Caco-2 (cell line): ENCODE data around the gene BCL3. TPM values are rescaled to one million over a fixed set of nuclear protein-coding genes. Genes with fewer than 3 reads are reported as not detected.
"Not testable (repeated sequence)": the region's sequence is repeated elsewhere in the genome, so short reads cannot be mapped to it uniquely, and the experiment has no call there.

Source experiments
- BruUV-seq: library from RNA; stranded (reverse); fragments of 400-500 nt; replicated peaks from 2 replicates; lab custom pipeline; 2021; lab: Mats Ljungman, UMichigan
- CTCF ChIA-PET: fragments of 300-600 bp; sonication (Branson Sonifier 250); formaldehyde crosslinking; loops from one replicate; lab custom pipeline; 2022; ENCODE audit warnings: antibody characterized with exemption; lab: Charles Lee
- POLR2A ChIA-PET: fragments of 300-600 bp; sonication (Branson Sonifier 250); formaldehyde crosslinking; loops from one replicate; lab custom pipeline; 2022; ENCODE audit warnings: antibody characterized with exemption; lab: Charles Lee
- DNase-seq, 2 experiments: peaks; one replicate each; pipeline versions ENCODE4 v3.0.0 to v3.0.0-alpha.2; 2020 to 2022
- H3K27me3 ChIP-seq: replicated peaks from 2 replicates; pipeline ENCODE4 v1.6.0; 2011; ENCODE audit warnings: low read length; ENCODE audit not compliant: control insufficient read depth, insufficient read depth
- H3K36me3 ChIP-seq: 2 replicates; pipeline ENCODE4 v1.5.1; 2011; ENCODE audit warnings: low read length; ENCODE audit not compliant: control insufficient read depth, insufficient read depth
- H3K4me1 ChIP-seq: fragments of 250-450 bp; sonication (Bioruptor Pico); 2 replicates; pipeline ENCODE4 v1.5.1; 2020; ENCODE audit warnings: mild to moderate bottlenecking
- H3K4me3 ChIP-seq: 2 replicates; pipeline ENCODE4 v1.5.1; 2011; ENCODE audit warnings: low read depth, mild to moderate bottlenecking, control low read depth, low read length
- H3K9me3 ChIP-seq: fragments of 250-450 bp; sonication (Bioruptor Pico); 2 replicates; pipeline ENCODE4 v1.5.1; 2020; ENCODE audit warnings: mild to moderate bottlenecking, moderate library complexity
- H3K27ac Mint-ChIP-seq: one replicate; pipeline ENCODE4 v1.8.0; 2022; ENCODE audit warnings: mixed read lengths; ENCODE audit not compliant: unreplicated experiment
- H3K27me3 Mint-ChIP-seq: one replicate; pipeline ENCODE4 v1.8.0; 2022; ENCODE audit warnings: mixed read lengths; ENCODE audit not compliant: insufficient read depth, unreplicated experiment
- H3K36me3 Mint-ChIP-seq: one replicate; pipeline ENCODE4 v1.8.0; 2022; ENCODE audit warnings: mild to moderate bottlenecking, mixed read lengths; ENCODE audit not compliant: insufficient read depth, unreplicated experiment
- H3K4me1 Mint-ChIP-seq: one replicate; pipeline ENCODE4 v1.8.0; 2022; ENCODE audit warnings: low read depth, mixed read lengths; ENCODE audit not compliant: unreplicated experiment
- H3K4me3 Mint-ChIP-seq: one replicate; pipeline ENCODE4 v1.8.0; 2022; ENCODE audit warnings: mild to moderate bottlenecking, moderate library complexity, mixed read lengths; ENCODE audit not compliant: unreplicated experiment
- H3K9me3 Mint-ChIP-seq: one replicate; pipeline ENCODE4 v1.8.0; 2022; ENCODE audit warnings: mixed read lengths; ENCODE audit not compliant: unreplicated experiment
- CTCF ChIP-seq, 2 experiments: fragments of 200-600 bp in 1 of 2; IDR thresholded peaks; 1 replicate in 1 of 2; 2 replicates in 1 of 2; pipeline versions ENCODE4 v1.5.1 to v1.8.0; 2011 to 2022; ENCODE audit warnings: antibody characterized with exemption in 1 of 2, control low read depth in 1 of 2, inconsistent platforms in 1 of 2, low read depth in 1 of 2, low read length in 1 of 2, mild to moderate bottlenecking in 1 of 2, moderate library complexity in 1 of 2; ENCODE audit not compliant: insufficient read depth in 1 of 2, severe bottlenecking in 1 of 2, unreplicated experiment in 1 of 2
- intact Hi-C: fragments of 100-400 bp; cut with micrococcal nuclease; formaldehyde crosslinking; loops from one replicate; pipeline ENCODE4 v1.10.0; 2022; ENCODE audit not compliant: unreplicated experiment
- total RNA-seq: library from RNA; stranded (reverse); gene quantifications from 2 replicates; pipeline ENCODE4 v1.2.3, GENCODE V29; 2022

The BCL3 gene
- total RNA-seq, 1 experiment from 2014 or later: 15.5 TPM

GRCh38 chr19:44720945-44721344 lies 27.6 kb upstream of the BCL3 start:
- Mint-ChIP-seq H3K27ac (no peak overlapping the region), H3K9me3 (peaks cover under 1% of the 10 kb centered on the region), H3K4me1 (peaks cover 46% of the 10 kb centered on the region), H3K4me3 (no peak overlapping the region), H3K36me3 (peaks cover 5% of the 10 kb centered on the region), H3K27me3 (no peaks in the 10 kb centered on the region)
- no TSS peak for BruUV-seq
- Histone ChIP-seq H3K36me3 (no peaks in the 10 kb centered on the region; the same call in 1 of the 2 replicates), H3K9me3 (0 out of 2 replicates have a peak, but pooled peaks cover under 1% of the 10 kb centered on the region), H3K27me3 (no peaks in the 10 kb centered on the region), H3K4me1 (peaks cover 53% of the 10 kb centered on the region), H3K4me3 (no peak overlapping the region)
- CTCF ChIA-PET: interaction anchor here (0.8 to 5.5 kb wide), 3 partner anchors 18 to 150 kb away, joined by 5 to 206 read pairs (median 5); no protein-coding TSS in a partner anchor
- POLR2A ChIA-PET: interaction anchor here (0.6 kb wide), 1 partner anchor 115 kb away, joined by 7 read pairs; no protein-coding TSS in a partner anchor
- no peak for TF ChIP-seq CTCF (IDR thresholded peaks at IDR 0.05; ENCODE audit: insufficient read depth in 1 of 2, low read depth in 1 of 2, low read length in 1 of 2, severe bottlenecking in 1 of 2, unreplicated experiment in 1 of 2)
- intact Hi-C loops: no loop called here
- DNase-seq: no peak

GRCh38 chr19:44721369-44721768 lies 27.1 kb upstream of the BCL3 start:
- BruUV-seq, H3K9me3 Mint-ChIP-seq, H3K4me3 Mint-ChIP-seq, H3K4me3 ChIP-seq, H3K27me3 Mint-ChIP-seq, H3K36me3 Mint-ChIP-seq, intact Hi-C loops, H3K27me3 ChIP-seq, H3K36me3 ChIP-seq, H3K9me3 ChIP-seq, H3K27ac Mint-ChIP-seq, DNase-seq: not testable (repeated sequence)
- peaks cover 58% of the 10 kb centered on the region for H3K4me1 ChIP-seq
- ChIA-PET POLR2A (interaction anchor here (0.6 kb wide), 1 partner anchor 115 kb away, joined by 7 read pairs; no protein-coding TSS in a partner anchor), CTCF (interaction anchor here (0.8 to 5.5 kb wide), 3 partner anchors 18 to 151 kb away, joined by 5 to 206 read pairs (median 5); no protein-coding TSS in a partner anchor)
- peaks cover 50% of the 10 kb centered on the region for H3K4me1 Mint-ChIP-seq

GRCh38 chr19:44722131-44723121 lies 26.1 kb upstream of the BCL3 start:
- H3K36me3 ChIP-seq: no peaks in the 10 kb centered on the region; the same call in 1 of the 2 replicates
- no peaks in the 10 kb centered on the region for H3K27me3 ChIP-seq
- Mint-ChIP-seq H3K36me3 (peaks cover 5% of the 10 kb centered on the region), H3K4me3 (no peak overlapping the region), H3K27me3 (no peaks in the 10 kb centered on the region), H3K9me3 (no peaks in the 10 kb centered on the region), H3K27ac (no peak overlapping the region), H3K4me1 (peaks cover 53% of the 10 kb centered on the region)
- DNase-seq: no peak
- H3K4me3 ChIP-seq: no peak overlapping the region
- no TSS peak for BruUV-seq
- intact Hi-C loops: no loop called here
- no peak for TF ChIP-seq CTCF (IDR thresholded peaks at IDR 0.05; ENCODE audit: insufficient read depth in 1 of 2, low read depth in 1 of 2, low read length in 1 of 2, severe bottlenecking in 1 of 2, unreplicated experiment in 1 of 2)
- no peaks in the 10 kb centered on the region for H3K9me3 ChIP-seq
- peaks cover 59% of the 10 kb centered on the region for H3K4me1 ChIP-seq
- CTCF ChIA-PET: interaction anchor here (0.5 to 5.5 kb wide), 7 partner anchors 17 to 140 kb away, joined by 3 to 206 read pairs (median 4); partner anchors contain the start of gene NECTIN2
- POLR2A ChIA-PET: interaction anchor here (0.7 kb wide), 1 partner anchor 85 kb away, joined by 9 read pairs; no protein-coding TSS in a partner anchor
